Measurements from ENCODE around the gene SMDT1. TPM values are rescaled to one million over a fixed set of nuclear protein-coding genes. Genes with fewer than 3 reads are reported as not detected.
A peak's percentile ranks its signal among the peaks of the same experiment; 100 is the strongest.
"Not testable (repeated sequence)": the region's sequence is repeated elsewhere in the genome, so short reads cannot be mapped to it uniquely, and the experiment has no call there.

Gene SMDT1
- total RNA-seq, 2 experiments from 2014 or later = 58.0 to 63.4 TPM

GRCh38 chr22:42077486-42078125 lies 1.9 kb upstream of the SMDT1 start:
- no peak overlapping the region for H3K27ac Mint-ChIP-seq
- peaks cover 12% of the 10 kb centered on the region for H3K36me3 Mint-ChIP-seq
- no peak for DNase-seq
- H3K27me3 Mint-ChIP-seq = no peaks in the 10 kb centered on the region
- no peaks in the 10 kb centered on the region for H3K9me3 Mint-ChIP-seq
- H3K4me3 Mint-ChIP-seq = no peak overlapping the region
- peaks cover 25% of the 10 kb centered on the region for H3K4me1 Mint-ChIP-seq

- H3K4me1 Mint-ChIP-seq = peaks cover 24% of the 10 kb centered on the region
- peaks cover 16% of the 10 kb centered on the region for H3K36me3 Mint-ChIP-seq
- H3K27me3 Mint-ChIP-seq = no peaks in the 10 kb centered on the region
- H3K27ac Mint-ChIP-seq = peak overlapping the region; percentile 96
- H3K9me3 Mint-ChIP-seq = no peaks in the 10 kb centered on the region
- peak overlapping the region; percentile 97 for H3K4me3 Mint-ChIP-seq
- no peak for DNase-seq
Observed at GRCh38 chr22:42078469-42079318, 806 bp upstream of the SMDT1 start.

DNA sequence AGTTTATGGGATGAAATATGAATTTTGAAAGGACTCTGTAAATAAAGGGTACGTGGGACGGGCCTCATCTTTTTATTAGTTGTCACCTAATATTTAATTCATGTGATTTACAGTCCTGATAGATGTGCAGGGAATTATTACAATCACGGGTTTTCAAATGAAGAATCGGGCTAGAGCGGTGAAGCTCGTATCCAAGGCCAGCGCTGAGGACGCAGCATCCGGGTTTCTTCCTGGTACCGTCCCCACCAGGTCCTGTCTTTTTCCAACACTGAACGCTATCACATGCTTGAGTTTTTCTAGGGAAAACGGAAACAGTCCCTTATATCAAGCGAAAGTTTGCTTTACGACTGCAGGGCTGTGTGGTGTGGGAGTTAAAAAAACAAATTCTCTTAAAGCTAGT lies 787 bp downstream of the SMDT1 start:
- H3K4me1 Mint-ChIP-seq = peaks cover 18% of the 10 kb centered on the region
- no peaks in the 10 kb centered on the region for H3K27me3 Mint-ChIP-seq
- H3K36me3 Mint-ChIP-seq = peaks cover 20% of the 10 kb centered on the region
- H3K9me3 Mint-ChIP-seq = no peaks in the 10 kb centered on the region
- peak overlapping the region; percentile 96 for H3K27ac Mint-ChIP-seq
- H3K4me3 Mint-ChIP-seq = peak overlapping the region; percentile 97
- no peak for DNase-seq

DNA sequence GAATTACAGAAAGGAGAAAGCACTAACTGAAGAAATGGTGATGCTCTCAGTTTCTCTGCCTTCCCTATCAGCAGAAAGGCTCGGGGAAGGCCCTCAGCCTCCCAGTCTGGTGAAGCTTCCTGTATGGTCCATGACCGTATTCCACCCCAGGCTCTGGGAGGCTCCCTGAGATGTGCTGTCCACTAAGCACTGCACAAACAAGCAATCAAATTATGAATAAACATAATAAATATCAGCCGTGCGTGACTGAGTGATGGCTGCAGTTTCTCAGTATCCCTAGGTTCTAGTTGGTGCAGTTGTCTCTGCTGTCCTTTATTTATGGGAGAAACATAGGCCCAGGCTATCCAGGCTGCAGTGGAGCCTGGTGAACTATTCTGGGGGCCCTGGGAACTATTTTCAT lies 3.6 kb downstream of the SMDT1 start:
- H3K27me3 Mint-ChIP-seq = no peaks in the 10 kb centered on the region
- peaks cover 33% of the 10 kb centered on the region for H3K36me3 Mint-ChIP-seq
- no peak overlapping the region for H3K27ac Mint-ChIP-seq
- H3K4me1 Mint-ChIP-seq = peaks cover 20% of the 10 kb centered on the region
- H3K9me3 Mint-ChIP-seq = no peaks in the 10 kb centered on the region
- H3K4me3 Mint-ChIP-seq = no peak overlapping the region
- DNase-seq = no peak

DNA sequence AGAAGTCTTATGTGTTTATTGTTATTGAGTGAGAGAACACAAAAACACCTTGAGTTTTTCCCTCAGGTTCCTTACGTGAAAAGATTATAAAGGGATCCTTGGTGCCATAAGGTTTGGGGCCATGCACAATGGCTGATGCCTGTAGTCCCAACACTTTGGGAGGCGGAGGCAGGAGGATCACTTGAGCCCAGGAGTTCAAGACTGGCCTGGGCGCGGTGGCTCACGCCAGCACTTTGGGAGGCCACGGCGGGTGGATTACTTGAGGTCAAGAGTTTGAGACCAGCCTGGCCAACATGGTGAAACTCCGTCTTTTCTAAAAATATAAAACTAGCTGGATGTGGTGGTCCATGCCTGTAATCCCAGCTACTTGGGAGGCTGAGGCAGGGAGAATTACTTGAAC lies 5.4 kb downstream of the SMDT1 start:
- Mint-ChIP-seq H3K4me1 (peaks cover 26% of the 10 kb centered on the region), H3K4me3 (no peak overlapping the region), H3K27ac (no peak overlapping the region), H3K36me3 (peaks cover 46% of the 10 kb centered on the region), H3K9me3 (peaks cover 4% of the 10 kb centered on the region), H3K27me3 (no peaks in the 10 kb centered on the region)
- no peak for DNase-seq

DNA sequence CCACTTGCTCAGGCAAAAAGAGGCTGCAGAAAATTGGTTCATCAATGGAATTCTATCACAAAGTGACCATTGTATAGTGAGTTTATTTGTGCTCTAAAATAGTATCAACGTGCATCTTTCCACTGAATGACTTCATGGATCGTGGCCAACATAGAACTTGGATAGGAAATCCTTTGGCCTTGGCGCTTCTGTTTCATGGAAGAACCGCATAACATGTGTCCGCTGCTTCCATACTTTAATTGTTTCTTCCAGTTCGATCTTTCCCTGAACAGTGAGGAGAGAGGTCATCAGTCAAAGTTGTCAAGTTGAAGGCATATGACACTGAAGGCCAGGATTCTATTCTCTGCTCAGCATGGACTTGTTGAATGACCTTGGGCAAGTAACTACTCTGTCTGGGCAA lies 6.6 kb downstream of the SMDT1 start:
- no peak overlapping the region for H3K4me3 Mint-ChIP-seq
- no peak for DNase-seq
- peaks cover 24% of the 10 kb centered on the region for H3K4me1 Mint-ChIP-seq
- H3K36me3 Mint-ChIP-seq = peaks cover 49% of the 10 kb centered on the region
- no peaks in the 10 kb centered on the region for H3K27me3 Mint-ChIP-seq
- H3K9me3 Mint-ChIP-seq = peaks cover 5% of the 10 kb centered on the region
- no peak overlapping the region for H3K27ac Mint-ChIP-seq

DNA sequence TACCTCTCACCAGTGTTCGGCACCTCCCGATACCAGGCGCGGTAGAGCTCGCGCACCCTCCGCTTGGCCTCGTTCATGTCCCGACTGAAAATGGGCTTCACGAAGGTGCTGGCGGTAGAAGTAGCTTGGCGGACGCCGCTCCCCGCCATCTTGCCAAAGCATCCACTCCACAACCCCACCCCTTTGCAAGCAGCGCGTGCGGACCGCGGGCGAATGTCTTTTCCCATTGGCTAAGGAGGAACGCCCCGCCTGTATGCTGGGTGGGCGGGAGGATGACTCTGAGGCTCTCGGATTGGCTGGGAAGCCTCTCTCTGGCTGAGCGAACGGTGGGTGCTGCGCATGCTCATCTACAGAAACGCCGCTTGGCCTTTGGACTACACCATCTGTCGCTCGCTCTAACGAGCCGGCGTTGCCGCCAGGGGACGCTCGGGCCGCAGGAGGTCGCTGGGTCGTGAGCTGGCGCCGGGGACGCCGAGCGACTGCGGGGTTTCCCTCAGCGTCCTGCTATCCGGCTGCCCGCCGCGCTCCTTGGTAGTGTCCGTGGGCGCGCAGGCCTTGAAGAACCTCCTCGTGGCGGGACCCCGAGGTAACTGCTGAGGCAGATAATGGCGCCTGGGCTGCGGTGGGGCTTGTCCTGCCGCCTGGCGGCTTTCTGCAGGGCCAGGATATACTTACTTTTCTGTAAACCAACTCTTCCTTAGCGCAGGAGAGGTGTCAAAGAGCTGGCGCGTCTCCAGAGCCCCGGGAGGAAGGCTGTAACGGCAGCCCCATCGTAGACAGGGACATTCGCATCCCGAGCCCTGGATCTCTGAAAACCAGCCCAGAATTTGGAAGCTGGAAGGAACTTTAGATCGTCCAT lies 11.3 kb downstream of the SMDT1 start, which contains the start of gene NDUFA6:
Gene NDUFA6, minus strand, starts transcription at position 177 of the 859 bp plus-strand sequence. Its CDS starts 28 bp downstream, at position 149.
- Mint-ChIP-seq H3K27ac (peak within 1 kb of the TSS; percentile 100), H3K9me3 (peaks cover 5% of the 10 kb centered on the region), H3K4me3 (peak within 1 kb of the TSS; percentile 97), H3K27me3 (no peaks in the 10 kb centered on the region), H3K36me3 (peaks cover 30% of the 10 kb centered on the region), H3K4me1 (peaks cover 20% of the 10 kb centered on the region)
- DNase-seq = peak; percentile 98

GRCh38 chr22:42091455-42091782 lies 11.9 kb downstream of the SMDT1 start:
- DNase-seq = no peak
- peaks cover 20% of the 10 kb centered on the region for H3K4me1 Mint-ChIP-seq
- peaks cover 5% of the 10 kb centered on the region for H3K9me3 Mint-ChIP-seq
- H3K36me3 Mint-ChIP-seq = peaks cover 26% of the 10 kb centered on the region
- no peaks in the 10 kb centered on the region for H3K27me3 Mint-ChIP-seq
- peak overlapping the region; percentile 100 for H3K27ac Mint-ChIP-seq
- H3K4me3 Mint-ChIP-seq = peak overlapping the region; percentile 97

- no peak for DNase-seq
- Mint-ChIP-seq H3K27ac (no peak overlapping the region), H3K4me3 (no peak overlapping the region), H3K36me3 (peaks cover 49% of the 10 kb centered on the region), H3K27me3 (no peaks in the 10 kb centered on the region), H3K9me3 (peaks cover 24% of the 10 kb centered on the region), H3K4me1 (no peaks in the 10 kb centered on the region)
Observed at GRCh38 chr22:42101199-42101598, 21.7 kb downstream of the SMDT1 start.

GRCh38 chr22:42104332-42104860 lies 24.9 kb downstream of the SMDT1 start:
- H3K27ac Mint-ChIP-seq, H3K4me1 Mint-ChIP-seq, H3K27me3 Mint-ChIP-seq, H3K4me3 Mint-ChIP-seq, DNase-seq: not testable (repeated sequence)
- Mint-ChIP-seq H3K9me3 (peaks cover 22% of the 10 kb centered on the region), H3K36me3 (peaks cover 33% of the 10 kb centered on the region)

- DNase-seq = no peak
- no peak overlapping the region for H3K4me3 Mint-ChIP-seq
- peaks cover 5% of the 10 kb centered on the region for H3K9me3 Mint-ChIP-seq
- no peaks in the 10 kb centered on the region for H3K27me3 Mint-ChIP-seq
- peaks cover 10% of the 10 kb centered on the region for H3K36me3 Mint-ChIP-seq
- H3K4me1 Mint-ChIP-seq = no peaks in the 10 kb centered on the region
- no peak overlapping the region for H3K27ac Mint-ChIP-seq
Observed at GRCh38 chr22:42108848-42109247, 29.3 kb downstream of the SMDT1 start.

DNA sequence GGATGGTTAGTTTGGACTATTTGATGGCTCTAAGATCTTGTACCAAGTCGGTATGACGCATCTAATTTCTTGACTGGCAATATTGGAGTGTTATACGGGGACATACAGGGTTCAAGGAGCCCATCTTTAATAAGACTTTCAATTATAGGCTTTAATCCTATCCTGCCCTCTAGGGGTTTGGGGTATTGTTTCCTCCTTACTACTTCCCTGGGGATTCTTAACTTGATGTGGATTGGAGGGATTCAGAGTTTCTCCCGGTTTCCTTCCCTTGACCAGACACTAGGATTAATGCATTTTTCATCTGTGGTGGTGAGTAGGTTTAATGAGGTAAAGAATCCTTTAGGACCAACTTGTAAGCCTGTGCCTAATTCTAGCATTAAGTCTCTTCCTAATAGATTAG lies 32.3 kb downstream of the SMDT1 start:
- Mint-ChIP-seq H3K36me3 (peaks cover 15% of the 10 kb centered on the region), H3K9me3 (peaks cover 7% of the 10 kb centered on the region), H3K27me3 (no peaks in the 10 kb centered on the region), H3K27ac (no peak overlapping the region), H3K4me1 (no peaks in the 10 kb centered on the region), H3K4me3 (no peak overlapping the region)
- DNase-seq = no peak

DNA sequence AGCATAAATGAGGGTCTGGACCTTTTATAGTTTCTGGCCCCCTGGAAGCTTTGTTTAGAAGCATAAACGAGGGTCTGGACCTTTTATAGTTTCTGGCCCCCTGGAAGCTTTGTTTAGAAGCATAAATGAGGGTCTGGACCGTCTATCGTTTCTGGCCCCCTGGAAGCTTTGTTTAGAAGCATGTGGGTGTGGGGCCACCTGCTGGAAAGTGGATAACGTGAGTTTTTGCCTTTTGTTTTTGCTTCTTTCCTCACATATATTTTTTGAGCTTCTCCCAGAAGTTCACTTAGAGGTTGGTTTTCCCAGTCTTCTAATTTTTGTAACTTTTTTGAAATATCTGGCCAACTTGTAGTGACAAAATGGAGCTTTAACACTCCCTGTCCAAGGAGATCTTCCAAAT lies 33.3 kb downstream of the SMDT1 start:
- not testable (repeated sequence) for H3K9me3 Mint-ChIP-seq, H3K27ac Mint-ChIP-seq

DNA sequence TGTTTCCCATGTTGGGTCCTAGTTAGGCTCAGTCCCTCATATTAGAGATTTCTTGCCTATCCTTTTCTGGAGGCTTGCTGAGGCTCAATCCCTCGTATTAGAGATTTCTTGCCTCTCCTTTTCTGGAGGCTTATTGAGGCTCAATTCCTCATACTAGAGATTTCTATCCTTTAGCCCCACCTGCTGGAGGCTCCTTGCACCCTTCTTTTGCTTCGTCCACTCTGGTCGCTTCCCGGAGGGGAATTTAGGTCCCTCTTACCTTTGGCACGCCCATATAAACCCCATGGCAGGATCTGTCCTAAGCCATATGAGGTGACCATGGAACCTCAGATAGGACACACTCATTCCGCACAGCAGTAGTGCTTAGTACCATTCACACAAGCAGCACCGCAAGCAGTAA lies 35.2 kb downstream of the SMDT1 start:
- Mint-ChIP-seq H3K4me3 (no peak overlapping the region), H3K4me1 (peaks cover 6% of the 10 kb centered on the region), H3K36me3 (peaks cover 17% of the 10 kb centered on the region), H3K9me3 (peaks cover 7% of the 10 kb centered on the region), H3K27me3 (no peaks in the 10 kb centered on the region), H3K27ac (no peak overlapping the region)
- no peak for DNase-seq

More for the DNA sequence above, 33.3 kb downstream of the SMDT1 start:
- H3K4me1 Mint-ChIP-seq, H3K4me3 Mint-ChIP-seq, H3K27me3 Mint-ChIP-seq, DNase-seq: not testable (repeated sequence)
- peaks cover 17% of the 10 kb centered on the region for H3K36me3 Mint-ChIP-seq

GRCh38 chr22:42115420-42115830 lies 35.9 kb downstream of the SMDT1 start:
- not testable (repeated sequence) for H3K27ac Mint-ChIP-seq, H3K4me3 Mint-ChIP-seq, H3K9me3 Mint-ChIP-seq, H3K27me3 Mint-ChIP-seq, DNase-seq
- Mint-ChIP-seq H3K4me1 (peaks cover 12% of the 10 kb centered on the region), H3K36me3 (peaks cover 17% of the 10 kb centered on the region)

Measured in activated naive CD8-positive, alpha-beta T cell treated with anti-CD3 and anti-CD28 coated beads for 36 hours (primary cell).